Panc1 (cell line): ENCODE measurements around the gene KRT33A. TPM values are rescaled to one million over a fixed set of nuclear protein-coding genes. Genes with fewer than 3 reads are reported as not detected.

Source experiments
- ATAC-seq: fragments of 200-7000 bp; cut with Tn5 transposase; 2 replicates; pipeline ENCODE4 v1.9.1; 2020; ENCODE audit warnings: mild to moderate bottlenecking, moderate library complexity
- BruUV-seq: library from RNA; stranded (reverse); fragments of 400-500 nt; replicated peaks from 2 replicates; lab custom pipeline; 2021; lab: Mats Ljungman, UMichigan
- CTCF ChIA-PET: fragments of 300-600 bp; sonication (Branson Sonifier 250); formaldehyde crosslinking; loops from one replicate; lab custom pipeline; 2022; ENCODE audit warnings: antibody characterized with exemption; lab: Charles Lee
- POLR2A ChIA-PET: fragments of 300-600 bp; sonication (Branson Sonifier 250); formaldehyde crosslinking; loops from one replicate; lab custom pipeline; 2022; ENCODE audit warnings: antibody characterized with exemption; lab: Charles Lee
- DNase-seq: peaks from one replicate; pipeline ENCODE4 v3.0.0-alpha.2; 2010; ENCODE audit warnings: low read depth, low spot score
- H3K27ac ChIP-seq: 2 replicates; pipeline ENCODE4 v1.5.1; 2011; ENCODE audit warnings: mild to moderate bottlenecking, low read length, inconsistent platforms
- H3K27me3 ChIP-seq: fragments of 200-500 bp; sonication (Bioruptor generic); 2 replicates; pipeline ENCODE4 v1.6.0; 2014; ENCODE audit warnings: low read length, inconsistent platforms; ENCODE audit not compliant: control insufficient read depth, insufficient read depth
- H3K36me3 ChIP-seq: fragments of 200-500 bp; sonication (Bioruptor generic); 2 replicates; pipeline ENCODE4 v1.5.1; 2014; ENCODE audit warnings: inconsistent platforms, mild to moderate bottlenecking, low read length, moderate library complexity; ENCODE audit not compliant: control insufficient read depth, insufficient read depth
- H3K4me1 ChIP-seq: 2 replicates; pipeline ENCODE4 v1.5.1; 2011; ENCODE audit warnings: inconsistent platforms, mild to moderate bottlenecking, low read length, moderate library complexity; ENCODE audit not compliant: control insufficient read depth, insufficient read depth
- H3K4me3 ChIP-seq, 2 experiments: 2 replicates each; pipeline ENCODE4 v1.5.1; 2011 to 2012; ENCODE audit warnings: low read depth in 2 of 2, low read length in 2 of 2, mild to moderate bottlenecking in 2 of 2, inconsistent platforms in 1 of 2, moderate library complexity in 1 of 2
- H3K9me3 ChIP-seq: fragments of 200-500 bp; sonication (Bioruptor generic); 2 replicates; pipeline ENCODE4 v1.5.1; 2014; ENCODE audit warnings: low read depth, mild to moderate bottlenecking, inconsistent platforms, low read length, moderate library complexity; ENCODE audit not compliant: control insufficient read depth, insufficient read depth
- POLR2AphosphoS5 ChIP-seq: IDR thresholded peaks from 2 replicates; pipeline ENCODE4 v1.6.1; 2012; ENCODE audit warnings: mild to moderate bottlenecking, low read depth, low read length, moderate library complexity
- SIN3A ChIP-seq: IDR thresholded peaks from 2 replicates; pipeline ENCODE4 v1.6.1; 2012; ENCODE audit warnings: low read depth, mild to moderate bottlenecking, low read length, moderate library complexity, borderline replicate concordance; ENCODE audit not compliant: insufficient read depth
- TCF7L2 ChIP-seq: IDR thresholded peaks from 2 replicates; pipeline ENCODE4 v1.6.1; 2011; ENCODE audit warnings: mild to moderate bottlenecking, low read depth, low read length, inconsistent platforms
- in situ Hi-C: cut with HindIII; loops from 2 replicates; pipeline ENCODE4 v1.10.0; 2016; ENCODE audit warnings: low sequenced_read_pairs, low pct_unique_long_range_greater_than_20kb
- intact Hi-C: fragments of 100-400 bp; cut with micrococcal nuclease; formaldehyde crosslinking; loops from one replicate; pipeline ENCODE4 v1.10.0; 2022; ENCODE audit not compliant: unreplicated experiment
- total RNA-seq: library from RNA; stranded (reverse); gene quantifications from one replicate; pipeline ENCODE4 v1.2.1, GENCODE V29; 2021; ENCODE audit not compliant: unreplicated experiment
- TF ChIP-seq, protein P1 (sequence below): fragments of 450-650 bp; IDR thresholded peaks from 2 replicates; pipeline ENCODE4 v1.5.1; 2017; ENCODE audit warnings: mild to moderate bottlenecking
- TF ChIP-seq, protein P2 (sequence below), 2 experiments: IDR thresholded peaks; 2 replicates each; pipeline ENCODE4 v1.6.1; 2011 to 2012; ENCODE audit warnings: low read depth in 2 of 2, control low read depth in 1 of 2, low read length in 1 of 2, mild to moderate bottlenecking in 1 of 2, moderate library complexity in 1 of 2; ENCODE audit not compliant: insufficient read depth in 1 of 2

KRT33A gene
- total RNA-seq, 1 experiment from 2014 or later = not detected

DNA sequence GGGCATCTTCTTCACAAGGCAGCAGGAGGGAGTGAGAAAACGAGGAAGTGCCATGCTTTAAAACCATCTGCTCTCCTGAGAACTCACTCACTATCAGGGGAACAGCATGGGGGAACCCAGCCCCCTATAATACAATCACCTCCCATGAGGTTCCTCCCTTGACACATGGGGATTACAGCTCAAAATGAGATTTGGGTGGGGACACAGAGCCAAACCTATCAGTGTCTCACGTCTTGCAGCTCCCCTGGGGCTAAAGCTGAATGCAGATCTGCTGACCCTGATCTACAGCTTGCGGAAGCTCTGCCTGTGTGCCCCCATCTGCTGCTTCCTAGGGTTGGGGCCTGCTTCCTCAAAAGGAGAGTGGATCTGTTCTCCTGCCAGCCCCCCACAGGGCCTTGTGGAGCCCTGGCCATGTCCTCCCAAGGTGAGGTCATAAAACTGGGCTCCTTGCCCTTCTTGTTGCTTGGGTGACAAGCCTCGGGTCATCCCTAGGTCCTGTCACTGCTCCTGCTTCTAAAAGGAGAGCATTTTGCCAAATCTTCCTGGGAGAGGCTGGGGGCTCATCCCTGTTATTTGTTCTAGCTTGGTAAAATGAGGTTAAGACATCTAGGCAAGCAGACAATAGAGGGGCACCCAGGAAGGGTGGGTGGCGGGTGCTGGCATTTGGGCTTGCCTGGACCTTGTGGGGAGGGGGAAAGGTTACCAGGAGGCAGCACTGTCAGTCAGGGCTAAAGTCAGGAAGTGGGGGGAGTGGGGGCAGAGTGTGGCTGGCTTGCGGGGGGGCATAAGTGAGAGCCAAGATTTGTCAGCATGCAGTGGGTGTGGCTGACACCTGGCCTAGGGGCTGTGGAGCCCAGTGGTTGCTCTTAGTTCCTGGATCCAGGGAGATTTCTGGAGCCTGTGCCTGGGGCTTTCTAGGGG is 16.0 kb downstream of the KRT33A start:
- no peak for ATAC-seq
- Histone ChIP-seq H3K4me1 (no peaks in the 10 kb centered on the region), H3K36me3 (no peaks in the 10 kb centered on the region), H3K27ac (no peak overlapping the region), H3K9me3 (no peaks in the 10 kb centered on the region), H3K27me3 (no peaks in the 10 kb centered on the region), H3K4me3 (no peak overlapping the region)
- POLR2A ChIA-PET = no interaction called here
- TF ChIP-seq, protein P1, sequence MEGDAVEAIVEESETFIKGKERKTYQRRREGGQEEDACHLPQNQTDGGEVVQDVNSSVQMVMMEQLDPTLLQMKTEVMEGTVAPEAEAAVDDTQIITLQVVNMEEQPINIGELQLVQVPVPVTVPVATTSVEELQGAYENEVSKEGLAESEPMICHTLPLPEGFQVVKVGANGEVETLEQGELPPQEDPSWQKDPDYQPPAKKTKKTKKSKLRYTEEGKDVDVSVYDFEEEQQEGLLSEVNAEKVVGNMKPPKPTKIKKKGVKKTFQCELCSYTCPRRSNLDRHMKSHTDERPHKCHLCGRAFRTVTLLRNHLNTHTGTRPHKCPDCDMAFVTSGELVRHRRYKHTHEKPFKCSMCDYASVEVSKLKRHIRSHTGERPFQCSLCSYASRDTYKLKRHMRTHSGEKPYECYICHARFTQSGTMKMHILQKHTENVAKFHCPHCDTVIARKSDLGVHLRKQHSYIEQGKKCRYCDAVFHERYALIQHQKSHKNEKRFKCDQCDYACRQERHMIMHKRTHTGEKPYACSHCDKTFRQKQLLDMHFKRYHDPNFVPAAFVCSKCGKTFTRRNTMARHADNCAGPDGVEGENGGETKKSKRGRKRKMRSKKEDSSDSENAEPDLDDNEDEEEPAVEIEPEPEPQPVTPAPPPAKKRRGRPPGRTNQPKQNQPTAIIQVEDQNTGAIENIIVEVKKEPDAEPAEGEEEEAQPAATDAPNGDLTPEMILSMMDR = no peak
- no peak for TF ChIP-seq POLR2AphosphoS5
- no peak for TF ChIP-seq TCF7L2
- TF ChIP-seq, protein P2, sequence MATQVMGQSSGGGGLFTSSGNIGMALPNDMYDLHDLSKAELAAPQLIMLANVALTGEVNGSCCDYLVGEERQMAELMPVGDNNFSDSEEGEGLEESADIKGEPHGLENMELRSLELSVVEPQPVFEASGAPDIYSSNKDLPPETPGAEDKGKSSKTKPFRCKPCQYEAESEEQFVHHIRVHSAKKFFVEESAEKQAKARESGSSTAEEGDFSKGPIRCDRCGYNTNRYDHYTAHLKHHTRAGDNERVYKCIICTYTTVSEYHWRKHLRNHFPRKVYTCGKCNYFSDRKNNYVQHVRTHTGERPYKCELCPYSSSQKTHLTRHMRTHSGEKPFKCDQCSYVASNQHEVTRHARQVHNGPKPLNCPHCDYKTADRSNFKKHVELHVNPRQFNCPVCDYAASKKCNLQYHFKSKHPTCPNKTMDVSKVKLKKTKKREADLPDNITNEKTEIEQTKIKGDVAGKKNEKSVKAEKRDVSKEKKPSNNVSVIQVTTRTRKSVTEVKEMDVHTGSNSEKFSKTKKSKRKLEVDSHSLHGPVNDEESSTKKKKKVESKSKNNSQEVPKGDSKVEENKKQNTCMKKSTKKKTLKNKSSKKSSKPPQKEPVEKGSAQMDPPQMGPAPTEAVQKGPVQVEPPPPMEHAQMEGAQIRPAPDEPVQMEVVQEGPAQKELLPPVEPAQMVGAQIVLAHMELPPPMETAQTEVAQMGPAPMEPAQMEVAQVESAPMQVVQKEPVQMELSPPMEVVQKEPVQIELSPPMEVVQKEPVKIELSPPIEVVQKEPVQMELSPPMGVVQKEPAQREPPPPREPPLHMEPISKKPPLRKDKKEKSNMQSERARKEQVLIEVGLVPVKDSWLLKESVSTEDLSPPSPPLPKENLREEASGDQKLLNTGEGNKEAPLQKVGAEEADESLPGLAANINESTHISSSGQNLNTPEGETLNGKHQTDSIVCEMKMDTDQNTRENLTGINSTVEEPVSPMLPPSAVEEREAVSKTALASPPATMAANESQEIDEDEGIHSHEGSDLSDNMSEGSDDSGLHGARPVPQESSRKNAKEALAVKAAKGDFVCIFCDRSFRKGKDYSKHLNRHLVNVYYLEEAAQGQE (IDR thresholded peaks at IDR 0.05; ENCODE audit: insufficient read depth in 1 of 2, low read depth in 2 of 2, low read length in 1 of 2) = no peak
- TF ChIP-seq SIN3A = no peak
- no peak for DNase-seq
- in situ Hi-C loops = no loop called here
- intact Hi-C loops = loop anchor here (5.0 kb wide), 1 partner anchor 427 kb away; no protein-coding TSS in a partner anchor
- CTCF ChIA-PET = interaction anchor here (0.6 to 0.8 kb wide), 2 partner anchors 10 to 12 kb away, joined by 3 to 4 read pairs; no protein-coding TSS in a partner anchor
- BruUV-seq = no TSS peak

DNA sequence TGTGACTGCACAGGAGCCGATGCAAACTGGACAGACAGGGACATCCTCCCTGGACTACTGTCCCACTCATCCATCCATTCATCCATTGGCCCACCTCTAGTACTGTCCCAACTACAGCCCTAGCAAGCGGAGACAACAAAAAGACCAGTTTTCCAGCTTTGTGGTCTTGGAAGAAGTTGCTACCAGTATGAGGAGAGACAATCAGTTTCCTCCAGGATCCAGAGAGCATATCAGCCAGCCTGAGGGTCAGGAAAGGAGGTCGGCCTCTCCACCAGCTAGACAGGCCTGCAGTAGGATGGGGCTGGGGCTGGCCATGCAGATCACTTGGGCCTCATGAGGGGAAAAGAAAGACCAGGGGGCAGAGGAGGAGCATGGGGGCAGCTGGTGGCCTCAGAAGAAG is 16.8 kb downstream of the KRT33A start:
- ATAC-seq = no peak
- ChIA-PET POLR2A (no interaction called here), CTCF (interaction anchor here (0.6 to 0.8 kb wide), 2 partner anchors 10 to 11 kb away, joined by 3 to 4 read pairs; no protein-coding TSS in a partner anchor)
- Histone ChIP-seq H3K27ac (no peak overlapping the region), H3K4me1 (no peaks in the 10 kb centered on the region), H3K27me3 (no peaks in the 10 kb centered on the region), H3K36me3 (no peaks in the 10 kb centered on the region), H3K9me3 (no peaks in the 10 kb centered on the region), H3K4me3 (no peak overlapping the region)
- BruUV-seq = no TSS peak
- in situ Hi-C loops = no loop called here
- intact Hi-C loops = no loop called here
- TF ChIP-seq, protein P2 (IDR thresholded peaks at IDR 0.05; ENCODE audit: insufficient read depth in 1 of 2, low read depth in 2 of 2, low read length in 1 of 2) = no peak
- TF ChIP-seq SIN3A = no peak
- TF ChIP-seq TCF7L2 = no peak
- TF ChIP-seq POLR2AphosphoS5 = no peak
- TF ChIP-seq, protein P1 = no peak
- no peak for DNase-seq
